A549 treated with CpdA at 1 μM for 4 hours (cell line): ENCODE measurements around the gene PAFAH1B1. TPM values are rescaled to one million over a fixed set of nuclear protein-coding genes. Genes with fewer than 3 reads are reported as not detected.

Source experiments
- total RNA-seq: library from RNA; stranded (reverse); fragments of 200-300 nt; extraction: Qiagen RNA extraction; gene quantifications from 5 replicates; pipeline ENCODE4 v1.2.3, GENCODE V29; 2022; ENCODE audit warnings: low read depth

Gene PAFAH1B1
- total RNA-seq: 172 to 202 TPM (median 182 TPM) in 5 replicates

DNA sequence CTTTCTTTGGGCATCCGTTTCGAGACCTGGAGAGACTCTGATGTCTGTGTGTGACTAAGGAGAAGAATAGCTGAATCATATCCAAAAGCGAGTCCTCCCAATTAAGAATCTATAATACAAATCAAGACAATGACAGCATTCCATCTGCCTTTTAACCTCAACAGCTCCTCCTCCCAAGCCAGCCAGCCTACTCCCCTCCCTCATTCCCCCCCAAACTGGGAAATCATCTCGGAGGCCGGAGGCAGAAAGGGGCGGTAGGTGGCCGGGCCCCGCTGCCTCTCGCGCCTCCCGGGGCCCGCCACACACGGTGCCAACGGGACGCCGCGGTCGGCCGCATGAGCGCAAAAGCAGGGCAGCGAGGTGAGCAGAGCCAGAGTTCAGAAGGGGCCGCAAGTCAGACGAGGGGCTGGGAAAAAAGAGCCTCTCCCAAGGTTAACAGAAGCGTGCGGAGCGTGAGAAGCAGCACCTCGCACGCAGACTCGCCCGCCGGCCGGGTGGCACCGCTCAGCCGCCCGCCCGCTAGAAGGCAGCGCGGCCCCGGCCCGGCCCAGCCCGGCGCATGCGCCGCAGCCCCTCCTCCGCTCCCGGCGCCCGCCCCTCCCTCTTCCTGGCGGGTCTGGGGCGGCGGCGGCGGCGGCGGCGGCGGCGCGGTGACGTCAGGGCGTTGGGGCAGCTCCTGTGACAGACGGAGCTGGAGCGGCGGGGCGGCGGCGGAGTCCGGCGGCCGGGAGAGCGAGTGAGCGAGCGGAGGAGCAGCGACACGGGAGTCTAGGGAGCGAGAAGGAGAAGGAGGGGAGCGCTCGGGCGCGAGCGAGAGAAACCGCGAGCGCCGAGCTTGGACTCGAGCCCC is at the start of gene PAFAH1B1:
TSS of gene PAFAH1B1 (plus strand) at position 684 of the 850 bp plus-strand sequence. CDS start 44,635 bp downstream, outside the sequence.

DNA sequence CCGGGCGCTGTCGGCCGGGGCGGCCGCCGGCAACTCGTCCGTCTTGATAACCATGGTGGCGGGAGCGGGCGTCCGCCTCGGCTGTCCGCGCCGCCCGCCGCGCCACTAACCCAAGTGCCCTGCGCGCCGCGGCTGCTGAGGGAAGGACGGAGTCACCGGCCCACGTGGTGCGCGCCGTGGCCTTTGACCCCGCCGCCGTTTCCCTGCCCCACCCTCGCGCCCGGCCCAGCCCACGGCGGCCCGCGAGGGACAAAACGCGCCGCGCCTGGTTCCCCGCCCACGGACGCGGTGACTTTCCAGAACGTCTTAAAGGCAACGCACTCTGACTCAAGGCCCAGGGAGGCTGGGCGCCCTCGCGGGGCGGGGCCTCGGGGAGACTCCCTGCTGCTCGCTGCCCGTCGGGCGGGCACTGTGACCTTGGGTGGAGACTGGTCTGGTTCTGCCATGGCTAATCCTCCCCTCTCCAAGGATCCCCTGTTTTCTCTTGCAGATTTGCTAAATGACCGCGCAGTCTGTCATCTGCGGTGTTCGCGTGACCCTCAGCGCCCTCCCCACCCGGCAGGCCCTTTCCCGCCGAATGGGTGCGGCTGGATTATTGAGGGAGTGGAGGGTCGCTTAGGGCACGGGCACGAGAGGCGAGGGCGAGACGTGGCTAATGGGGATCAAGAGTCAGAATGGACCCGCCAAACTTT is 118.3 kb downstream of the PAFAH1B1 start, which contains the start of gene CLUH:
TSS of gene CLUH (minus strand) at position 157 of the 692 bp plus-strand sequence. CDS start at position 54, 103 bp downstream.

Other genes starting within 250 kb of the PAFAH1B1 start
- gene MNT, start 192.6 kb upstream of the PAFAH1B1 start, total RNA-seq: 12.5 to 19.4 TPM (median 16.8 TPM) in 5 replicates
- gene METTL16, start 81.8 kb upstream of the PAFAH1B1 start, total RNA-seq: 31.3 to 38.6 TPM (median 35.9 TPM) in 5 replicates
- gene CLUH, start 118.1 kb downstream of the PAFAH1B1 start, total RNA-seq: 93.9 to 123 TPM (median 111 TPM) in 5 replicates
- gene CCDC92B, start 156.0 kb downstream of the PAFAH1B1 start, total RNA-seq: 0.13 to 0.21 TPM (median 0.15 TPM) in 5 replicates
- 12.7 to 19.2 TPM (median 17.3 TPM) in 5 replicates for gene RAP1GAP2, start 202.8 kb downstream of the PAFAH1B1 start, total RNA-seq